Measurements from ENCODE around the gene IGF2BP3. TPM values are rescaled to one million over a fixed set of nuclear protein-coding genes. Genes with fewer than 3 reads are reported as not detected.

Gene IGF2BP3
- total RNA-seq, 1 experiment from 2014 or later = 80.2 TPM

GRCh38 chr7:23308754-23309153, 161.5 kb downstream of the IGF2BP3 start:
- no peak overlapping the region for H3K4me3 ChIP-seq (ENCODE audit: low read depth in 2 of 2, low read length in 2 of 2)
- no peak for ATAC-seq
- peaks cover 43% of the 10 kb centered on the region for H3K36me3 ChIP-seq (ENCODE audit: control insufficient read depth, insufficient read depth, low read length)
- no TSS peak for BruUV-seq (replicated peaks)
- no peak for TF ChIP-seq POLR2AphosphoS5 (IDR thresholded peaks at IDR 0.05; ENCODE audit: low read depth, low read length)
- TF ChIP-seq TCF7L2 (IDR thresholded peaks at IDR 0.05; ENCODE audit: low read depth, low read length) = no peak
- no peak for TF ChIP-seq SIN3A (IDR thresholded peaks at IDR 0.05; ENCODE audit: borderline replicate concordance, insufficient read depth, low read depth, low read length)
- no peak for TF ChIP-seq CTCF (IDR thresholded peaks at IDR 0.05)
- TF ChIP-seq REST (IDR thresholded peaks at IDR 0.05; ENCODE audit: insufficient read depth in 1 of 2, low read depth in 2 of 2, low read length in 1 of 2) = no peak
- POLR2A ChIA-PET = no interaction called here
- no peak for DNase-seq (ENCODE audit: low read depth, low spot score)
- H3K27ac ChIP-seq (ENCODE audit: low read length) = no peak overlapping the region
- H3K4me1 ChIP-seq (ENCODE audit: control insufficient read depth, insufficient read depth, low read length) = peaks cover 4% of the 10 kb centered on the region
- no peaks in the 10 kb centered on the region for H3K27me3 ChIP-seq (ENCODE audit: control insufficient read depth, insufficient read depth, low read length)
- no peaks in the 10 kb centered on the region for H3K9me3 ChIP-seq (ENCODE audit: control insufficient read depth, insufficient read depth, low read depth, low read length)
- in situ Hi-C loops (cut with HindIII; ENCODE audit: low pct_unique_long_range_greater_than_20kb, low sequenced_read_pairs) = no loop called here
- CTCF ChIA-PET = no interaction called here
- intact Hi-C loops (cut with micrococcal nuclease; ENCODE audit: unreplicated experiment) = no loop called here

- ATAC-seq = no peak
- ChIA-PET CTCF (no interaction called here), POLR2A (no interaction called here)
- H3K9me3 ChIP-seq (ENCODE audit: control insufficient read depth, insufficient read depth, low read depth, low read length) = no peaks in the 10 kb centered on the region
- no peak overlapping the region for H3K27ac ChIP-seq (ENCODE audit: low read length)
- in situ Hi-C loops (cut with HindIII; ENCODE audit: low pct_unique_long_range_greater_than_20kb, low sequenced_read_pairs) = no loop called here
- BruUV-seq (replicated peaks) = no TSS peak
- peaks cover 30% of the 10 kb centered on the region for H3K36me3 ChIP-seq (ENCODE audit: control insufficient read depth, insufficient read depth, low read length)
- TF ChIP-seq POLR2AphosphoS5 (IDR thresholded peaks at IDR 0.05; ENCODE audit: low read depth, low read length) = no peak
- TF ChIP-seq CTCF (IDR thresholded peaks at IDR 0.05) = no peak
- TF ChIP-seq TCF7L2 (IDR thresholded peaks at IDR 0.05; ENCODE audit: low read depth, low read length) = no peak
- TF ChIP-seq REST (IDR thresholded peaks at IDR 0.05; ENCODE audit: insufficient read depth in 1 of 2, low read depth in 2 of 2, low read length in 1 of 2) = no peak
- no peak for TF ChIP-seq SIN3A (IDR thresholded peaks at IDR 0.05; ENCODE audit: borderline replicate concordance, insufficient read depth, low read depth, low read length)
- no peak overlapping the region for H3K4me3 ChIP-seq (ENCODE audit: low read depth in 2 of 2, low read length in 2 of 2)
- DNase-seq (ENCODE audit: low read depth, low spot score) = no peak
- no peaks in the 10 kb centered on the region for H3K27me3 ChIP-seq (ENCODE audit: control insufficient read depth, insufficient read depth, low read length)
- intact Hi-C loops (cut with micrococcal nuclease; ENCODE audit: unreplicated experiment) = no loop called here
- no peaks in the 10 kb centered on the region for H3K4me1 ChIP-seq (ENCODE audit: control insufficient read depth, insufficient read depth, low read length)
Measured at GRCh38 chr7:23306936-23307521, 163.3 kb downstream of the IGF2BP3 start.

Data from Panc1 (cell line).